ENCODE measurements around the gene SLC31A1.

- no peak for TF ChIP-seq CTCF (IDR thresholded peaks at IDR 0.05)
- no peak for TF ChIP-seq POLR2A (IDR thresholded peaks at IDR 0.05; ENCODE audit: low read depth)
- no peak for TF ChIP-seq POLR2AphosphoS5 (IDR thresholded peaks at IDR 0.05)
Measured at GRCh38 chr9:113231701-113232100, 10.4 kb downstream of the SLC31A1 start.

Measured in esophagus muscularis mucosa (tissue), 3 donors.